K562 (cell line): Measurements from ENCODE around the gene SCPEP1. TPM values are rescaled to one million over a fixed set of nuclear protein-coding genes. Genes with fewer than 3 reads are reported as not detected.
"Not testable (repeated sequence)": the region's sequence is repeated elsewhere in the genome, so short reads cannot be mapped to it uniquely, and the experiment has no call there.

Experiments
- ATAC-seq: fragments of 200-7000 bp; cut with Tn5 transposase; 3 replicates; pipeline ENCODE4 v1.9.1; 2020; ENCODE audit warnings: moderate library complexity
- BruUV-seq: library from RNA; stranded (reverse); fragments of 400-500 nt; replicated peaks from 2 replicates; lab custom pipeline; 2021; lab: Mats Ljungman, UMichigan
- CTCF ChIA-PET: fragments of 300-600 bp; formaldehyde crosslinking; extraction: SDS; loops from one replicate; lab custom pipeline; 2021; ENCODE audit warnings: low intra/inter-chr PET ratio; lab: Yijun Ruan, JAX
- POLR2A ChIA-PET: fragments of 300-600, 350-650 bp; sonication (Branson Sonifier 250); formaldehyde crosslinking; extraction: SDS; loops from one replicate; lab custom pipeline; 2021; ENCODE audit warnings: antibody characterized with exemption, inconsistent platforms; lab: Yijun Ruan, JAX
- DNase-seq, 4 experiments: peaks; one replicate each; pipeline versions ENCODE4 v3.0.0 to v3.0.0-alpha.2; 2011 to 2018; ENCODE audit warnings: low spot score in 3 of 4, mixed read lengths in 3 of 4; ENCODE audit errors: extremely low read depth in 1 of 4
- FAIRE-seq: peaks from 2 replicates; lab custom pipeline; 2011; peaks lifted over from hg19 to GRCh38; lab: Jason Lieb, UNC
- H2AFZ ChIP-seq: 2 replicates; pipeline ENCODE4 v1.6.0; 2011; ENCODE audit warnings: low read depth, low read length, control low read depth, inconsistent platforms
- H3K27ac ChIP-seq: fragments of 200-600 bp; 3 replicates; pipeline ENCODE4 v1.8.0; 2011; ENCODE audit warnings: low read depth, mild to moderate bottlenecking, control low read depth, inconsistent platforms, low read length, moderate library complexity, mixed read lengths; ENCODE audit errors: extremely low read depth
- H3K27me3 ChIP-seq, 2 experiments: fragments of 300-600 bp in 1 of 2; 2 replicates in 1 of 2; 3 replicates in 1 of 2; pipeline versions ENCODE4 v1.6.0 to v1.8.0; 2011; ENCODE audit warnings: inconsistent platforms in 2 of 2, low read length in 2 of 2, mild to moderate bottlenecking in 1 of 2, mixed read lengths in 1 of 2, moderate library complexity in 1 of 2; ENCODE audit not compliant: control insufficient read depth in 2 of 2, insufficient read depth in 2 of 2
- H3K36me3 ChIP-seq: fragments of 300-600 bp; 3 replicates; pipeline ENCODE4 v1.8.0; 2011; ENCODE audit warnings: mild to moderate bottlenecking, low read length, inconsistent platforms; ENCODE audit not compliant: control insufficient read depth, insufficient read depth
- H3K4me1 ChIP-seq, 2 experiments: fragments of 200-600 bp in 1 of 2; replicated peaks in 1 of 2; 2 replicates in 1 of 2; 3 replicates in 1 of 2; pipeline versions ENCODE4 v1.5.1 to v1.8.0; 2011; ENCODE audit warnings: inconsistent platforms in 2 of 2, low read length in 2 of 2, mild to moderate bottlenecking in 1 of 2, mixed read lengths in 1 of 2, moderate library complexity in 1 of 2; ENCODE audit not compliant: control insufficient read depth in 2 of 2, insufficient read depth in 2 of 2
- H3K4me2 ChIP-seq: 2 replicates; pipeline ENCODE4 v1.6.1; 2011; ENCODE audit warnings: low read length, control low read depth, inconsistent platforms, mixed read lengths; ENCODE audit not compliant: insufficient read depth
- H3K4me3 ChIP-seq: fragments of 200-600 bp; sonication (generic), shearing (Covaris generic); 2 replicates; pipeline ENCODE4 v1.5.1; 2016; ENCODE audit warnings: control low read depth, inconsistent platforms
- H3K79me2 ChIP-seq: fragments of 200-600 bp; 3 replicates; pipeline ENCODE4 v1.8.0; 2011; ENCODE audit warnings: low read length, inconsistent platforms; ENCODE audit not compliant: control insufficient read depth, insufficient read depth
- H3K9ac ChIP-seq, 2 experiments: 2 replicates each; pipeline versions ENCODE4 v1.6.0 to v1.6.1; 2011; ENCODE audit warnings: low read depth in 2 of 2, low read length in 2 of 2, control low read depth in 1 of 2, inconsistent platforms in 1 of 2, mild to moderate bottlenecking in 1 of 2, mixed read lengths in 1 of 2; ENCODE audit not compliant: insufficient read depth in 1 of 2
- H3K9me1 ChIP-seq: one replicate; pipeline ENCODE4 v1.6.0; 2011; ENCODE audit warnings: inconsistent platforms, mild to moderate bottlenecking, low read length, moderate library complexity; ENCODE audit not compliant: control insufficient read depth, insufficient read depth
- H3K9me3 ChIP-seq: replicated peaks from 2 replicates; pipeline ENCODE4 v1.5.1; 2011; ENCODE audit warnings: low read depth, low read length, inconsistent platforms; ENCODE audit not compliant: control insufficient read depth, insufficient read depth
- H4K20me1 ChIP-seq: replicated peaks from 2 replicates; pipeline ENCODE4 v1.6.1; 2011; ENCODE audit warnings: low read length, inconsistent platforms, mixed read lengths; ENCODE audit not compliant: control insufficient read depth, insufficient read depth
- CTCFL ChIP-seq: IDR thresholded peaks from 2 replicates; pipeline ENCODE4 v1.6.1; 2011; ENCODE audit warnings: borderline replicate concordance, low read depth, mild to moderate bottlenecking, moderate library complexity, low read length; ENCODE audit not compliant: insufficient read depth, poor library complexity, severe bottlenecking
- GTF2F1 ChIP-seq: IDR thresholded peaks from 2 replicates; pipeline ENCODE4 v1.6.1; 2011; ENCODE audit warnings: low read depth, low read length, improper control_type of control experiment
- ZZZ3 ChIP-seq: fragments of 450-650 bp; IDR thresholded peaks from 2 replicates; pipeline ENCODE4 v1.6.1; 2016; ENCODE audit warnings: antibody characterized with exemption, mild to moderate bottlenecking, moderate library complexity
- WGBS: fragments of 100-300 bp; shearing (Covaris generic); methylation state at CpG from one replicate; pipeline ENCODE4 v1.1.6; 2016; ENCODE audit warnings: low coverage, mixed read lengths; ENCODE audit not compliant: insufficient coverage; ENCODE audit errors: missing lambda C conversion rate; 5-methylcytosine and 5-hydroxymethylcytosine counted together
- in situ Hi-C: fragments of 300-500 bp; cut with MboI; formaldehyde crosslinking; loops from 4 replicates; pipeline ENCODE4 v1.15.0; 2018; ENCODE audit warnings: inconsistent platforms, mixed read lengths
- intact Hi-C: fragments of 100-400 bp; cut with micrococcal nuclease; formaldehyde crosslinking; loops from 2 replicates; pipeline ENCODE4 v1.14.2; 2022
- polyA plus RNA-seq, 8 experiments: library from polyadenylated mRNA; depleted of rRNA in 4 of 8; stranded (reverse) in 5 of 8; unstranded in 3 of 8; fragments of >200 nt; fragmentation: Nextera tagmentation in 2 of 8; fragmentation: Illumina TruSeq in 1 of 8; extraction: Ambion mirVana in 2 of 8; extraction: Trizol in 1 of 8; gene quantifications; 2 replicates each; pipeline versions ENCODE4 v1.2.1 to v1.2.3, GENCODE V29; 2011 to 2014; ENCODE audit warnings: inconsistent platforms in 1 of 8, missing spikeins in 1 of 8
- total RNA-seq, 7 experiments: library from RNA; depleted of rRNA in 6 of 7; stranded (reverse); fragments of >200 nt in 6 of 7; fragmentation: Illumina TruSeq in 2 of 7; extraction: Trizol in 2 of 7; gene quantifications; 2 replicates each; pipeline versions ENCODE4 v1.2.1 to v1.2.3, GENCODE V29; 2011 to 2021; ENCODE audit warnings: low replicate concordance in 1 of 7

The SCPEP1 gene
- total and polyA plus RNA-seq, 9 of the 15 experiments (the other 6 are each of a cell fraction or from before 2014, with no cell fraction given) = 5.1 to 14.8 (median 7.2) TPM

GRCh38 chr17:56960596-56961538, 17.1 kb upstream of the SCPEP1 start, which contains the start of gene COIL (continued):
- TF ChIP-seq ZZZ3 (no peak), GTF2F1 (0 out of 2 replicates have a peak, but pooled peaks have one; percentile 17), CTCFL (peak; percentile 70)

- H3K4me2 ChIP-seq, H3K27me3 ChIP-seq, FAIRE-seq, H3K27ac ChIP-seq, BruUV-seq, H3K9me1 ChIP-seq, H3K79me2 ChIP-seq, in situ Hi-C loops, intact Hi-C loops, H3K9ac ChIP-seq, H3K36me3 ChIP-seq, H2AFZ ChIP-seq, H3K4me3 ChIP-seq, H3K4me1 ChIP-seq, DNase-seq, H3K9me3 ChIP-seq, CTCF ChIA-PET, ATAC-seq, H4K20me1 ChIP-seq: not testable (repeated sequence)
- POLR2A ChIA-PET = interaction anchor here (0.6 to 1.4 kb wide), 2 partner anchors 10 to 13 kb away, joined by 3 to 6 read pairs; partner anchors contain the start of gene SCPEP1
- 78% methylated on average over 9 of the region's 9 CpGs for WGBS
Measured at GRCh38 chr17:56965241-56965640, 12.7 kb upstream of the SCPEP1 start.
